Measurements from ENCODE around the gene PGM1. TPM values are rescaled to one million over a fixed set of nuclear protein-coding genes. Genes with fewer than 3 reads are reported as not detected.

The PGM1 gene
- total RNA-seq, 1 donor from 2014 or later = 31.1 TPM

GRCh38 chr1:63592536-63593302 is 492 bp upstream of the PGM1 start:
- H3K36me3 Mint-ChIP-seq (ENCODE audit: insufficient read depth) = peaks cover 1% of the 10 kb centered on the region
- no peak for DNase-seq (ENCODE audit: low spot score, unreplicated experiment)
- H3K27me3 Mint-ChIP-seq = peaks cover 5% of the 10 kb centered on the region
- H3K27ac Mint-ChIP-seq = peak overlapping the region; percentile 95
- peak overlapping the region; percentile 92 for H3K4me3 Mint-ChIP-seq (ENCODE audit: low read depth)
- TF ChIP-seq CTCF (IDR thresholded peaks at IDR 0.05; ENCODE audit: unreplicated experiment) = no peak
- no peaks in the 10 kb centered on the region for H3K9me3 Mint-ChIP-seq (ENCODE audit: low read depth)
- H3K4me1 Mint-ChIP-seq (ENCODE audit: low read depth) = no peaks in the 10 kb centered on the region

- Mint-ChIP-seq H3K4me3 (ENCODE audit: low read depth) (peak overlapping the region; percentile 92), H3K9me3 (ENCODE audit: low read depth) (no peaks in the 10 kb centered on the region), H3K27me3 (peaks cover 5% of the 10 kb centered on the region), H3K4me1 (ENCODE audit: low read depth) (no peaks in the 10 kb centered on the region), H3K27ac (peak overlapping the region; percentile 84), H3K36me3 (ENCODE audit: insufficient read depth) (peaks cover 1% of the 10 kb centered on the region)
- TF ChIP-seq CTCF (IDR thresholded peaks at IDR 0.05; ENCODE audit: unreplicated experiment) = no peak
- peak; percentile 36 for DNase-seq (ENCODE audit: low spot score, unreplicated experiment)
Observed at GRCh38 chr1:63593886-63594605, 835 bp downstream of the PGM1 start.

GRCh38 chr1:63595435-63595834 is 2.2 kb downstream of the PGM1 start:
- no peak for TF ChIP-seq CTCF (IDR thresholded peaks at IDR 0.05; ENCODE audit: unreplicated experiment)
- Mint-ChIP-seq H3K9me3 (ENCODE audit: low read depth) (no peaks in the 10 kb centered on the region), H3K27ac (no peak overlapping the region), H3K4me3 (ENCODE audit: low read depth) (no peak overlapping the region), H3K27me3 (peaks cover 5% of the 10 kb centered on the region), H3K4me1 (ENCODE audit: low read depth) (peaks cover 5% of the 10 kb centered on the region), H3K36me3 (ENCODE audit: insufficient read depth) (peaks cover 3% of the 10 kb centered on the region)
- no peak for DNase-seq (ENCODE audit: low spot score, unreplicated experiment)

GRCh38 chr1:63599799-63600198 is 6.6 kb downstream of the PGM1 start:
- no peak overlapping the region for H3K4me3 Mint-ChIP-seq (ENCODE audit: low read depth)
- H3K36me3 Mint-ChIP-seq (ENCODE audit: insufficient read depth) = peaks cover 3% of the 10 kb centered on the region
- H3K27me3 Mint-ChIP-seq = peaks cover 3% of the 10 kb centered on the region
- H3K4me1 Mint-ChIP-seq (ENCODE audit: low read depth) = peaks cover 6% of the 10 kb centered on the region
- no peak for DNase-seq (ENCODE audit: low spot score, unreplicated experiment)
- no peaks in the 10 kb centered on the region for H3K9me3 Mint-ChIP-seq (ENCODE audit: low read depth)
- H3K27ac Mint-ChIP-seq = no peak overlapping the region
- no peak for TF ChIP-seq CTCF (IDR thresholded peaks at IDR 0.05; ENCODE audit: unreplicated experiment)

- Mint-ChIP-seq H3K4me3 (ENCODE audit: low read depth) (no peak overlapping the region), H3K27me3 (peaks cover 3% of the 10 kb centered on the region), H3K36me3 (ENCODE audit: insufficient read depth) (peaks cover 3% of the 10 kb centered on the region), H3K27ac (no peak overlapping the region), H3K9me3 (ENCODE audit: low read depth) (no peaks in the 10 kb centered on the region), H3K4me1 (ENCODE audit: low read depth) (peaks cover 6% of the 10 kb centered on the region)
- no peak for DNase-seq (ENCODE audit: low spot score, unreplicated experiment)
- no peak for TF ChIP-seq CTCF (IDR thresholded peaks at IDR 0.05; ENCODE audit: unreplicated experiment)
Observed at GRCh38 chr1:63600248-63600647, 7.0 kb downstream of the PGM1 start.
